ENCODE data around the gene GLP1R. TPM values are rescaled to one million over a fixed set of nuclear protein-coding genes. Genes with fewer than 3 reads are reported as not detected.

The GLP1R gene
- total RNA-seq, 1 donor from 2014 or later = 3.9 TPM

GRCh38 chr6:39055661-39056060, 7.1 kb downstream of the GLP1R start:
- H3K27me3 Mint-ChIP-seq = peaks cover 28% of the 10 kb centered on the region
- H3K4me1 Mint-ChIP-seq (ENCODE audit: low read depth) = peaks cover 20% of the 10 kb centered on the region

GRCh38 chr6:39056191-39056590, 7.6 kb downstream of the GLP1R start:
- H3K9me3 Mint-ChIP-seq (ENCODE audit: low read depth) = no peaks in the 10 kb centered on the region
- H3K36me3 Mint-ChIP-seq (ENCODE audit: insufficient read depth) = peaks cover 4% of the 10 kb centered on the region
- no peak for DNase-seq (ENCODE audit: low spot score, unreplicated experiment)
- H3K27ac Mint-ChIP-seq = no peak overlapping the region
- H3K4me3 Mint-ChIP-seq (ENCODE audit: low read depth) = no peak overlapping the region
- peaks cover 26% of the 10 kb centered on the region for H3K27me3 Mint-ChIP-seq
- peaks cover 20% of the 10 kb centered on the region for H3K4me1 Mint-ChIP-seq (ENCODE audit: low read depth)
- TF ChIP-seq CTCF (IDR thresholded peaks at IDR 0.05; ENCODE audit: unreplicated experiment) = no peak

More at GRCh38 chr6:39055661-39056060, 7.1 kb downstream of the GLP1R start:
- DNase-seq (ENCODE audit: low spot score, unreplicated experiment) = no peak
- no peak overlapping the region for H3K27ac Mint-ChIP-seq
- TF ChIP-seq CTCF (IDR thresholded peaks at IDR 0.05; ENCODE audit: unreplicated experiment) = no peak
- H3K4me3 Mint-ChIP-seq (ENCODE audit: low read depth) = no peak overlapping the region
- H3K9me3 Mint-ChIP-seq (ENCODE audit: low read depth) = no peaks in the 10 kb centered on the region
- H3K36me3 Mint-ChIP-seq (ENCODE audit: insufficient read depth) = peaks cover 4% of the 10 kb centered on the region

GRCh38 chr6:39056681-39057080, 8.1 kb downstream of the GLP1R start:
- Mint-ChIP-seq H3K4me1 (ENCODE audit: low read depth) (peaks cover 20% of the 10 kb centered on the region), H3K4me3 (ENCODE audit: low read depth) (no peak overlapping the region), H3K27ac (no peak overlapping the region), H3K9me3 (ENCODE audit: low read depth) (no peaks in the 10 kb centered on the region), H3K36me3 (ENCODE audit: insufficient read depth) (peaks cover 4% of the 10 kb centered on the region), H3K27me3 (peaks cover 23% of the 10 kb centered on the region)
- no peak for TF ChIP-seq CTCF (IDR thresholded peaks at IDR 0.05; ENCODE audit: unreplicated experiment)
- DNase-seq (ENCODE audit: low spot score, unreplicated experiment) = no peak

GRCh38 chr6:39057251-39058155, 8.9 kb downstream of the GLP1R start:
- Mint-ChIP-seq H3K4me3 (ENCODE audit: low read depth) (no peak overlapping the region), H3K36me3 (ENCODE audit: insufficient read depth) (peaks cover 4% of the 10 kb centered on the region), H3K4me1 (ENCODE audit: low read depth) (peaks cover 21% of the 10 kb centered on the region), H3K9me3 (ENCODE audit: low read depth) (no peaks in the 10 kb centered on the region), H3K27ac (no peak overlapping the region), H3K27me3 (peaks cover 19% of the 10 kb centered on the region)
- no peak for TF ChIP-seq CTCF (IDR thresholded peaks at IDR 0.05; ENCODE audit: unreplicated experiment)
- no peak for DNase-seq (ENCODE audit: low spot score, unreplicated experiment)

GRCh38 chr6:39058471-39059147, 10.0 kb downstream of the GLP1R start:
- TF ChIP-seq CTCF (IDR thresholded peaks at IDR 0.05; ENCODE audit: unreplicated experiment) = no peak
- Mint-ChIP-seq H3K4me3 (ENCODE audit: low read depth) (no peak overlapping the region), H3K9me3 (ENCODE audit: low read depth) (no peaks in the 10 kb centered on the region), H3K27ac (no peak overlapping the region), H3K36me3 (ENCODE audit: insufficient read depth) (peaks cover 4% of the 10 kb centered on the region), H3K4me1 (ENCODE audit: low read depth) (peaks cover 27% of the 10 kb centered on the region), H3K27me3 (peaks cover 12% of the 10 kb centered on the region)
- DNase-seq (ENCODE audit: low spot score, unreplicated experiment) = no peak
